Fibroblast of skin of left quadriceps (primary cell): ENCODE results near the gene TEX261.
"Not testable (repeated sequence)": the region's sequence is repeated elsewhere in the genome, so short reads cannot be mapped to it uniquely, and the experiment has no call there.

Experiments used
- DNase-seq, 2 experiments: peaks; one replicate each; pipeline ENCODE4 v3.0.0-alpha.2; 2013; ENCODE audit warnings: low read depth in 2 of 2

Gene TEX261

DNA sequence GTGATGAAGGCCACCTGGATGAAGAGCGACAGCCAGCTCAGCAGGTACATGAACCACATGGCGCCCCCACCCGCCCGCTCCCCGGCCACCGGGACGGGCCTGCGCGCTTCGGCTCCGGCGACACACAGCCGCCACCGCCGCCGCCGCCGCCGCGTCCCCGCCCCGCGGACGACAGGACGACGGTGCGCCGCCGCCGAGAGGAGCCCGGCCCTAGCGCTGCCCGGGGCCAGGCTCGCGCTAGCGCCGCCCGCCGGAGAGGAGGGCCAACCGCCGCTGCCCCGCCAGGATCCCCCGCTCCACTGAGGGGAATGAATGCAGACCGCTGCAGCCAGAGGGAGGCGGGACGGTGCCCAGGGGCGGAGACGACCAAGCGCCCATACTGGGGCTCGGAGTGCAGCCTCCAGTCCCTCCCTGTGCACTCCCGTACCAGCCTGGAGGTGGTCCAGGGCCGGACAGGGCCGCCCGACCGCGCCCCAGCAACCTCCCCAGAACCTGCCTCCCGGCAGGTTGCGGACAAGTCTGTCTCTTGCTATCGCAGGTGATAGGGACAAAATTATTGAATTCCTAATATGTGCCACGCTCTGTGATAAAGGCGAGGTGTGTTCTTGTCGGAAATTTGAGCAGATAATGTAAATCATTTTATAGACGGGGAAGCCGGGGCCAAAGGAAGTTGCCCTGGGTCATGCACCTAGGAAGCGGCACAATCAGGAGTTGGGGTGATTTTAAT is at the start of gene TEX261:
Gene TEX261 (minus strand): TSS at position 175 of the 727 bp plus-strand sequence. CDS start 116 bp downstream, at position 59.
- DNase-seq, result peak; percentile 54 to 59

DNA sequence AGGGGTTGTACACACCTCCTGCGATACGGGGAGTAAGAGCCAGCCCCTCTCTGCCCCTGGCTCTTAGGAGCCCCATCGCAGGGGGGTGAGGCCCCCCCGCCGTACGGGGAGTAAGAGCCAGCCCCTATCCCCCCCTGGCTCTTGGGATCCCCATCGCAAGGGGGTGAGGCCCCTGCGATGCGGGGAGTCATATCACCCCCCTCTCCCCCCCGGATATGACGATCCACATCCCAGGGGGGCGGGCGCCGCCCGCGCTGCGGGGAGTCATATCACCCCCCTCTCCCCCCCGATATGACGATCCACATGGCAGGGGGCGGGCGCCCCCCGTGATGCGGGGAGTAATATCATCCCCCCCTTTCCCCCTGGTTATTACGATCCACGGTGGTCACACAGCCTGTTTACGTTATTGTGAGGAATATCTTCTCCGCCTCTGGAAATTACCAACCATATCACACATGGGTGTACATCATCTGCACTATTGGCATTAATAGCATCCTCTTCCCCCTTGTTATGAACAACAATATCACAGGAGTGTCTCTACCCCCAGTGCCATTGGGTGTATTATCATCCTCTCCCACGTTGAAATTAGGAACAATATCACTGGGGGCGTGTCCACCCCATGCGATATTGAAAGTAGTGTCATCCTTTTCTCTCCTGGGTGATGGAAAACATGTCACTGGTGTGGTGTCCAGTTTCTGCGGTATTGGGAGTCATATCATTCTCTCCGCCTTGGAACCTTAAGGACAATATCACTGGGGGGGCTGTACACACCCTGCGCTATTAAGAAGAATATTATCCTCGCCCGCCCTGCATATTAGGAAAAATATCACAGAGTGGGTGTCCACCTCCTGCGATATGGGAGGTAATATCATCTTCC is 49.1 kb upstream of the TEX261 start:
- DNase-seq, result no peak

DNA sequence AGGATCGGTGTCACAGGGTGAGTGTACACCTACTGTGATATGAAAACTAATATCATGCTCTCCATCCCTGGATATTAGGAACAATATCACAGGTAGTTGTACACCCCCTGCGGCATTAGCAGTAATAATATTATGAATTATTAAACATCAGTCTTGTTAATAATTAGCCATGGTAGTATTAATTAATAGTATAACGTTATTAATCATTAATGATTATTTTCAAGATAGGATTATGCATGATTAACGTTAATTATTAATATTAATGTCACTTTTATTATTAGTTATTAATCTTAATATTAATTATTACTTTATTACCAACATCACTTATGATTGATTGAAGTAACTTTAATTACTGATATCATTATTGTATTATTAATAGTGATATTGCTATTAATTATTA is 47.6 kb upstream of the TEX261 start:
- DNase-seq, result no peak

DNA sequence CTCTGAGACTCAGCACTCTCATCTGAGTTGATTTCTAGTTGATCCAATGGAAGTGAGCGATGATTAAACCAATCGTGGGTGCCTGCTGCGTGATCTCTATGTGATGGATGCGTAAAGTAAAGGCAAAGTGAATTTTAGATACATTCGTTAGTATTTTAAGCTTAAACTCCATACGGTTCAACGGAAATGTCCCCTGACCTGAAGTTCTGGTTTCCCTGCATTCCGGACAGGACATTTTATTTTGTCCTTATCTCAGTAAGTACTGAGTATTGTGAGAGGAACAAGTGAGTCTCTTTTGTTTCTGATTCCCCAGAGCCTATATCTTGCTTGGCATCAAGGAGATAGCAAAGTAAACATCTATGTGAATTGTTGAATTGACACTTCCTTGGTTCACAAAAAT is 41.6 kb upstream of the TEX261 start:
- DNase-seq, result not testable (repeated sequence)

DNA sequence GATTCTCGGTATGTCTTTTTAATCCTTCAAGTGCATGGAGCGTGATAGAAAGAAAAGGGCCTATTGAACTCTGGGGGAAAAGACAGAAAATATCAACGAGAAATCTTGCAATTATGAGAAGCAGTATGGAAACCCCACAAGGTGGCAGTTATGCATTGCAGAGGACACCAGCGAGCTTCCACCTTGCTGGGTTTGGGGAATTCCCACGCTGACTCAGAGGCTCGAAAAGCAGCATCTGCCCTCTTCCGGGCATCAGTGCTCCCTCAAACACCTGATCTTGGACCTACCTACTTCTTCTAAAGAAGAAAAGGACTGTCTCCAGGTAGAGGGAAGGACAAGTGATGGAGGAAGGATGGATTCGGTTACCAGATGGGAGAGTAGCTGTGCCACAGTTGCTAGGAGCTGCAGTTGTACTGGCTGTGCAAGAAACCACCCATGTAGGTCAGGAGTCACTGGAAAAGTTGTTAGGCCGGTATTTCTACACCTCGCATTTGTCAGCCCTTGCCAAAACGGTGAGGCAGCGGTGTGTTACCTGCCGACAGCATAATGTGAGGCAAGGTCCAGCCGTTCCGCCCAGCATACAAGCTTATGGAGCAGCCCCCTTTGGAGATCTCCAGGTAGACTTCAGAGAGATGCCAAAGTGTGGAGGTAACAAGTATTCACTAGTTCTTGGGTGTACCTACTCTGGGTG is 29.0 kb upstream of the TEX261 start:
- DNase-seq, result not testable (repeated sequence)

DNA sequence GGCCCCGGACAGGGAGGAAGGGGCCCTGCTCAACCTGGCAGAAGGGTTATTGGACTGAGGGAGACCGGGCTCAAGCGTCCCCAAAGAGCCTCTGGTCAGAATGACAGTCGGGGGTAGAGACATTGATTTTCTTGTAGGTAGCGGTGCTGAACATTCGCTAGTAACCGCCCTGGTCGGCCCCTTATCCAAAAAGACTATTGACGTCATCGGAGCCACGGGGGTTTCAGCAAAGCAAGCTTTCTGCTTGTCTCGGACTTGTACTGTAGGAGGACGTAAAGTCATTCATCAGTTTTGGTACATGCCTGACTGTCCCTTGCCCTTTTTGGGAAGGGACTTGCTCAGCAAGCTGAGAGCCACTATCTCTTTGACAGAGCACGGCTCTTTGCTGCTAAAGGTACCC is 26.7 kb upstream of the TEX261 start:
- not testable (repeated sequence) for DNase-seq

DNA sequence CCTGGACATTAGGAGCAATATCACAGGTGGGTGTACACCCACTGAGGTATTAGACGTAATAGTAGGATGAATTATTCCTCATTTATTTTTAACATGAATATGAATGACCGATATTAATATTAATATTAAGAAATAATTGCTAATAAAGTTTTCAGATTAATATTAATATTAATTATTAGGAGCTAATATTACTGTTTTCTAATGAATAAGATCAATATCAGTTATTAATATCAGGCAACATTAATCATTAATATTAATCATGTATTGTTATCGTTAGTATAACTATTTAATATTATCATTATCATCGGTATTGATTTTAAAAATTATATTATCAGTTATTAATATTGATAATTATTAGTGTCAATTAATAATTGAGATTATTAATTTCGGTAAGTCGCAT is 25.3 kb upstream of the TEX261 start:
- not testable (repeated sequence) for DNase-seq

DNA sequence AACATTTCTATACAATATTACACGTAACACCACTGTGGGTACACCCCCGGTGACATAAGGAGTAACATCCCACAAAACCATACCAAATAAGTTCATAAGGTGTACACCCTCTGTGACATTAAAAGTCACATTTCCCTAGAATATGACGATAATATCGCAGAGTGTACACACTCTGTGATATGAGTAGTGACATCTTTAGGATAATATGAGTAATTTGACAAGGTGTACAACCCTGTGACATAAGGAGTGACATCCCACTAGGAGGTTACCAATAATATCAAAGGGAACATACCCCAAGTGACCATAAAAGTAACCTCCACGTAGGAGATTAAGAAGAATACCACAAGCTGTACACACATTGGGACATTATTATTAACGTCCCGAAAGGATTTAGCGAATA is 24.0 kb upstream of the TEX261 start:
- no peak for DNase-seq

DNA sequence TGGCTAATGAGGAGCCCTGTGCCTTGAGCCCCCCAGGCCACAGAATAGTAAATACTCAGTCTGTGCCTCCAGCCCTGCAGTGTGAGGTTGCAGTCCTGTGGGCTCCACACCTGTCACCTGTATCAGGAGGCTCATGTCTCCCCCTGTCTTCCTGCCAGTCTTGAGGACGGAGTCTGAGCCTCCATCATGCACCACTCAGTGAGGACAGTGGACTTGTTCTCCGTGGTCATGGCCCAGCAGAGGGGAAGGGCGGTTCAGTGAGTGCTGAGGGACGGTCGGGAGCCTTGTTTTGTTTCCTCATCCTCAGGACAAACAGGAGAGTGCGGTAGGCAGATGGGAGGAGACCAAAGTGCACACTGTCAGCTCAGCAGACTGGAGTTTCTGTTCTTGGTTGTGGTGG is 17.1 kb upstream of the TEX261 start:
- DNase-seq, result not testable (repeated sequence)

DNA sequence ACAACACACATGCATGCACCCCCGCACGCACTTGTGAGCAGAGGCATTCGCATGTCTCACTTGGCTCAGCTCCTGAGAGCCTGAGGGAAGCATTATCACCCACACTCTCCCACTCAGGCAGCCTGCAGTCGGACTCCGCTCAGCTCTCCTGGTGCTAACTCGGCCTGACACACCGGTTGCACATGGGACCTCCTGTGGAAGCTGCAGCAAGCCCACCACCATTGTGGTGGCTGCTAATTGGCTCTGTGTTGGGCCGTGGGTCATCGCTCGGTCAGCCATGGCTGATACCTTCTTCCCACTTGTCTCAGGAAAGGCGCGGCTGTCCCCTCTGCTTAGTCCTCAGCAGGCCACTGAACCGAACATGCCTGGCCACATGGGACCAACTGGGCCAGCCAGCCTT is 13.7 kb upstream of the TEX261 start:
- DNase-seq, result no peak

DNA sequence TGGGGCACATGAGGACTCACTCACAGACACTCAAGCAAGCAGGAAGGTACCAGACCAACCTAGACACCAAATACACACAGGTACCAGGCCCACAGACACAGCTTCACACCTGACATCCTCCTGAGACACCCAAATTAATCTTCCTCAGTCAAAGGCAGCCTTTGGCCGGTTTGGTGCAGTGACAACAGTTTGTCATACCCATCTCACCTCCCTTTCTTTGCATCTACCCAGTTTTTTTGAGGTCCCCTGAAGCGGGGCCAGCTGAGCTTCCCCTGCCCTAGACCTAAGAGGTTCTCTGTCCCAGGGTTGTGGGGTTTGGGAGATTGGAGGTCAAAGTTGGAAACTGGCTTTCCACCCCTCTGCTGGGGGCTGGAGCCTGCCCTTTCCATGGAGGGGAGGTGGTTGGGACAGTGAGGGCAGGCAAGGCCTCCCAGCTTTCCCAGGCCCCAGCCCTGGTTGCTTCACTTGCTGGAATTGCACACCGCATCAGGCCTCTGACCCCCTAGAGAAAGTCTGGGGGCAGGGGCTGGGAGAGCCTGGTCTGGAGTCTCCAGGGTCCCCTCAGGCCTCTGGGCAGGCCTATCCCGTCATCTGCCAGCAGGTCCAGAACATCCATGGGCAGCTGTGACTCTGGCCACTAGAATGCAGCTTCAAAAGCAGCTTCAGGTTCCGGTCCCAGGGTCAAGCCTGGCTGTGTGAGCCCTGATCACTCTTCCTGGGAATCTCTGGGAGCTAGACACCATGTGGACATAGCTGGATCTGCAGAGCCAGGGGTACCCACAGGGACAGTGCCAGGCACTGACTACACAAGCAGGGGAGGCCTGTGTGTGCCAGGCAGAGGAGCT is 12.5 kb upstream of the TEX261 start:
- DNase-seq, result no peak

DNA sequence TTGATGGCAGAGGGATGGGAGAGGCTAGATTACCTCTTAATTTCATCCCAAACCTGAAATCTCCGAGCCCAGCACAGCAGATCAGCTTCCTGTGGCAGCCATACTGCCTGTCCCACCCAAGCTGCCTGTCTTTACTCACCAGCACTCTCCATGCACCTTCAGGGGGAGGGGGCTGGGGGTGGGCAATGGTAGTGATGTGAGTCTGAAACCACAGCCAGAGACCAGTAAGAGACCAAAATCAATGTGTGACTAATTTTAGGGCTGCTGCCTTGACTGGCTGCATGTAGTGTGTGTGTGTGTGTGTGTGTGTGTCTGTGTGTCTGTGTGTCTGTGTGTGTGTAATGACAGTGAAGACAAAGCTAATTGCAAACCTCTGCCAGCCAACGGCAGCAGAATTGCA is 11.7 kb upstream of the TEX261 start:
- no peak for DNase-seq

DNA sequence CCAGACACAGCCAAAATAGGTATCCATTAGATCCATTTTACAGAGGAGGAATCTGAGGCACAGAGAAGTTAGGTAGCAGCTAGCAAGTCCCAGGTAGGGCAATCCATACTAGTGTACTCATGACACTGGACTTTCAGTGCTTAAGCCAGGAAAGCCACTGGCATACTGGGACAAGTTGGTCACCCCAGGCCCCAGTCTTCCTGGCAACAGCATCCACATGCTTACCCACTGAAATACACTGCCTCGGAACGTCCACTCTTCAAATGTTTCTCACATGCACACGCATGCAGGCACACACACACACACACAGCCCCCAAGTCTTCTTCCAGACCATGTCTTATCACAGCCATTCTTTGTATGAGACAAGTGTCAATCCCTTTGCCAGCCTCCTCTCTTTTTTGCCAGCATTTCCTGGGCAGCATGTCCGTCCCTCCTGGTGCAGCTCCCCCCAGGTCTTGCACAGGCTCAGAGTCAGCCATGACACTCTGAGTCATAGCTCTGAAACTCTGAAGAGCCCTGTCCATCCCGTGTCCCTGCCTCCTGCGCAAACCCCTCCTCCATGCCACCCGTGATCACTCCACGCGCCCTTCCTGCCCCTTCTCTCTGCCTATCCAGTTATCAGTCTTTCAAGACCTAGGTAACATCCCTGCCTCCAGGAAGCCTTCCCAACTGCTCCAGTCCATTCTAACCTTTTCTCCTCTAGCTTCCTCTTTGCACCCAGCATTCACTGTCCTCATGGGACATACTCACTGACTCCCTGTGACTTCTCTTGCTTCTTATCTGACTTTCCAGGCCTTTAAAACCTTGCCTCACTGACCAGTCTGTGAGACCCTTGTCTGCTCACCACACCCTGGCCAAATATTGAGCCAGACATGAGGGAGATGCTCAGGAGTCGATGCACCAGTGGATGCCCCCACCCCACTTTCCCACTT is 10.9 kb upstream of the TEX261 start:
- no peak for DNase-seq

DNA sequence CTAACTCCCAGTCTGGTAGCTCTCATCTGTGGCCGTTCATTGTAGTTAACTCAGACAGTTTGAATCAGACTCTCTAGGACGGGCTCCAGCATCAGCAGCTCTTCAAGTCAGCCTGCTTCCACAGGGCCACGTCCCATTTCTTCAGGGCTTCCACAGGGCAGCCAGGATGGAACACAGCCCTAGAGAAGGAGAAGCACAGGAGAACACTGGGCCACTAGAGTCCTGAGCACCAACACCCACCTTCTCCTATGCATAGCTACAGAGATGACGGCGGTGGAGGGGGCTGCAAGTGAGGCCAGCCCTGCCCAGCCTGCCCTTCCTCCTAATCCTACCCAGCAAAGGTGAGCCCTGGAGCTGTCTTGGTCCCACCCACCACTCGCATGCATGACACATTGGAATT is 10.2 kb upstream of the TEX261 start:
- DNase-seq, result no peak

DNA sequence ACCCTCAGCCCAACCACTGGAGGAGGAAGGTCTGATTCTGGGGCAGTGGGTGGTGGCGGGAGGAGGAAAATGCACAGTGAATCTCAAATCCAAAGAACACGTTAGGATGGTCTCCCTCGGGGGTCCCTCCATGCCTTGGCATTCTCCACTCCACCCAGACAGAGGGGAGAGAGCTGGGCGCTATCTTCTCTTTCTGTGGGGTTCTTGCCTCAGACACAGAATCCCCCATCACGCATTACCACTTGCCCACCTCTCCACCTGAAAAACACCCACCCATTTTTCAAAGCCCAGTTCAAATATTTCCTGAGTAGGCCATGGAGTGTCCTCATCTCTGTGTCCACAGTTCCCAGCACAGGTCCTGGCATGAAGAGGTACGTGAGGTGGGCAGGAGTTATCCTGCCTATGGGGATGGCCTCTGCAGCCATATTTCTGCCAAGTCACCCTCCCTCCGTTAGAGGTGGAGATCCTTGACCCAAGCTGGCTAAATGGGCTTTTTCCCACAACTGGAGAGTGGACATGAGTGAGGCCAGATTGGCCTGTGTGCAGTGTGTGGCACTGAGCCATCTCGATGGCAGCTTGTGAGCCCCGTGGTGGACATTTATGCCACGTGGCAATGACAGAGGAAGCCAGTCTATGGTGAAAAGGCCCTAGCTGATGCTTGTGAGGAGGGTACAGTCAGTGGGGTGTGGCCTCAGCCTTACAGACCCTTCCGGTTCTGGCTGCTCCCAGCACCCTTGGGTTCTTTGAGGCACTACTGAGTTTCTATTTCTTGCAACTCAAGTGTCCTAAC is 9.5 kb upstream of the TEX261 start:
- no peak for DNase-seq

DNA sequence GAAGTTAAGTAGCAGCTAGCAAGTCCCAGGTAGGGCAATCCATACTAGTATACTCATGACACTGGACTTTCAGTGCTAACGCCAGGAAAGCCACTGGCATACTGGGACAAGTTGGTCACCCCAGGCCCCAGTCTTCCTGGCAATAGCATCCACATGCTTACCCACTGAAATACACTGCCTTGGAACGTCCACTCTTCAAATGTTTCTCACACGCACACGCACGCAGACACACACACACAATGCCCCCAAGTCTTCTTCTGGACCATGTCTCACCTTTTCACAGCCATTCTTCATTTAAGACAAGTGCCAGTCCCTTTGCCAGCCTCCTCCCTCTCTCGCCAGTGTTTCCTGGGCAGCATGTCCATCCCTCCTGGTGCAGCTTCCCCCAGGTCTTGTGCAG is 8.7 kb upstream of the TEX261 start:
- DNase-seq, result no peak

DNA sequence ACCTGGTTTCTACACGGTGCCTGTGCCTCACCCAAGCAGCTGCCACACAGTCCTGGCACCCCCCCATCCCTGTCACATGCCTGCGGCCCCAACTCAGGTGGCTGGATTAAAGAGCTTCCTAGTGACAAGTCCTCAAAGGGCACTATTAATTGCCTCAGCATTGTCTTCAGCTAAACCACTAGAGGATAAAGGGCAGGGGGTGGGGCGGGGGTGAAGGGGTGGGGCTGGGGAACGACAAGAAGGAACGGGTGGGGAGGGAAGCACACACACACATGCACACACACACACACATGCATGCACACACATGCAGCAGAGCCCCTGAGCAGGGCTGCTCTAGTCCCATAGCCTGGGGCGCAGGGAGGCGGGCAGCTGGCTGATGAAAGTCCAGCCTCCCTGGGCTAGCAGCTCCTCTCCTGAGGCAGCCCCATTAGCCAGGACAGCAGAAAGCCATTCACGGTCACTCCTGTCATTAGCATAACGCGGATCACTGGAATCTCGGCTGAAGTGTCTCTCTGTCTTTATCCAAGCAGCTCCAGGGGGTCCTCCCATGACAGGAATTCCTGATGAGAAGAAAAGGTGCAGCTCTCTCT is 7.4 kb upstream of the TEX261 start:
- no peak for DNase-seq

DNA sequence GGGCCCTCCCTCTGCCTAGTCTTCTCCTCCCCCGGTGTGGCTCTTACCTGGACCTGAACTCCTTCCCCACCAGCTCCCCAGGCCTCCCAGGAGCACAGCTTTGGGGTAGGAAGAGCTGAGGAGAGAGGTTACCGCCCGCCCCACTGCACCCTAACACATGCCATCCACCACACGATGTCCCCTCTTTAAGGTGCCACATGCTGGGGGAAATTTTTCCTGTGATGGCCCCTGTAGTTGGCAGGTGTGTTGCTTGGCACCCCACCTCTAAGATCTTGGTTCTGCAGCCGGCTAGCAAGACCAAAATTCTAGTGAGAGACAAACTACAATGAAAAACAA is 6.9 kb upstream of the TEX261 start:
- no peak for DNase-seq
